AG09319 (cell line): ENCODE results near the gene CHURC1.

Source experiments
- DNase-seq: peaks from one replicate; pipeline ENCODE4 v3.0.0-alpha.2; 2010; ENCODE audit warnings: low read depth; ENCODE audit errors: extremely low read depth
- CTCF ChIP-seq: IDR thresholded peaks from 2 replicates; pipeline ENCODE4 v1.5.1; 2011; ENCODE audit warnings: low read depth, mild to moderate bottlenecking, inconsistent platforms, low read length, moderate library complexity

The CHURC1 gene

GRCh38 chr14:64968651-64969050 lies 54.4 kb downstream of the CHURC1 start:
- no peak for TF ChIP-seq CTCF
- DNase-seq = no peak

GRCh38 chr14:64970041-64970440 lies 55.8 kb downstream of the CHURC1 start:
- DNase-seq = no peak
- TF ChIP-seq CTCF = no peak

- DNase-seq = no peak
- TF ChIP-seq CTCF = no peak
Observed at GRCh38 chr14:64970776-64971477, 56.7 kb downstream of the CHURC1 start.

GRCh38 chr14:64971491-64971942 lies 57.3 kb downstream of the CHURC1 start:
- no peak for DNase-seq
- no peak for TF ChIP-seq CTCF

GRCh38 chr14:64971943-64972791 lies 57.9 kb downstream of the CHURC1 start, which contains the start of gene RAB15:
TSS of gene RAB15 (minus strand) at chr14:64972336. CDS start at chr14:64972076, 260 bp downstream.
- no peak for DNase-seq
- no peak for TF ChIP-seq CTCF

GRCh38 chr14:64973026-64973442 lies 58.8 kb downstream of the CHURC1 start:
- TF ChIP-seq CTCF = no peak
- DNase-seq = no peak

- no peak for TF ChIP-seq CTCF
- DNase-seq = no peak
Observed at GRCh38 chr14:64973826-64974225, 59.6 kb downstream of the CHURC1 start.
